HepG2 (cell line): ENCODE data around the gene ADIPOR2. TPM values are rescaled to one million over a fixed set of nuclear protein-coding genes. Genes with fewer than 3 reads are reported as not detected.
A peak's percentile ranks its signal among the peaks of the same experiment; 100 is the strongest.

Experiments
- DMTF1 ChIP-seq: sonication (generic); formaldehyde crosslinking; IDR thresholded peaks from 2 replicates; pipeline ENCODE4 v1.4.0; 2020; ENCODE audit warnings: mild to moderate bottlenecking, missing genetic modification reagents
- E2F1 ChIP-seq: sonication (generic); formaldehyde crosslinking; IDR thresholded peaks from 2 replicates; pipeline ENCODE4 v1.5.0; 2020; ENCODE audit warnings: missing genetic modification reagents
- NBN ChIP-seq: fragments of 450-650 bp; conservative IDR thresholded peaks from 2 replicates; pipeline ENCODE4 v1.6.1; 2017
- NR2F1 ChIP-seq, 2 experiments: fragments of 450-650 bp in 1 of 2; formaldehyde crosslinking in 1 of 2; IDR thresholded peaks; 2 replicates each; pipeline versions ENCODE4 v1.5.0 to v1.6.1; 2016 to 2020; ENCODE audit warnings: mild to moderate bottlenecking in 1 of 2, missing compliant biosample characterization in 1 of 2, missing genetic modification reagents in 1 of 2, moderate library complexity in 1 of 2
- POGZ ChIP-seq: sonication (generic); formaldehyde crosslinking; IDR thresholded peaks from 2 replicates; pipeline ENCODE4 v1.4.0; 2020; ENCODE audit warnings: mild to moderate bottlenecking, missing genetic modification reagents
- RERE ChIP-seq: IDR thresholded peaks from 2 replicates; pipeline ENCODE4 v1.6.1; 2016; ENCODE audit warnings: low read depth, missing genetic modification reagents, missing compliant biosample characterization
- SOX6 ChIP-seq, 2 experiments: fragments of 450-650 bp in 1 of 2; sonication (generic) in 1 of 2; formaldehyde crosslinking in 1 of 2; IDR thresholded peaks; 2 replicates each; pipeline versions ENCODE4 v1.4.0 to v1.6.1; 2017 to 2020; ENCODE audit warnings: antibody characterized with exemption in 1 of 2, mild to moderate bottlenecking in 1 of 2, missing genetic modification reagents in 1 of 2
- TBP ChIP-seq: sonication (generic); formaldehyde crosslinking; IDR thresholded peaks from 2 replicates; pipeline ENCODE4 v1.5.0; 2020; ENCODE audit warnings: missing genetic modification reagents
- TGIF2 ChIP-seq: IDR thresholded peaks from 2 replicates; pipeline ENCODE4 v1.6.1; 2016; ENCODE audit warnings: control low read depth, missing compliant biosample characterization
- ZBTB14 ChIP-seq: sonication (generic); formaldehyde crosslinking; IDR thresholded peaks from 2 replicates; pipeline ENCODE4 v1.4.0; 2020; ENCODE audit warnings: missing genetic modification reagents
- ZNF138 ChIP-seq: sonication (generic); formaldehyde crosslinking; IDR thresholded peaks from 2 replicates; pipeline ENCODE4 v1.5.0; 2020; ENCODE audit warnings: mild to moderate bottlenecking, low read depth, missing genetic modification reagents
- ZNF180 ChIP-seq: sonication (generic); formaldehyde crosslinking; IDR thresholded peaks from 2 replicates; pipeline ENCODE4 v1.4.0; 2020; ENCODE audit warnings: low read depth, missing genetic modification reagents, borderline replicate concordance
- ZNF451 ChIP-seq: sonication (generic); formaldehyde crosslinking; IDR thresholded peaks from 2 replicates; pipeline ENCODE4 v1.5.0; 2020; ENCODE audit warnings: mild to moderate bottlenecking, missing genetic modification reagents
- ZNF572 ChIP-seq: sonication (generic); formaldehyde crosslinking; IDR thresholded peaks from 2 replicates; pipeline ENCODE4 v1.5.1; 2020; ENCODE audit warnings: mild to moderate bottlenecking, missing genetic modification reagents
- ZNF766 ChIP-seq: sonication (generic); formaldehyde crosslinking; IDR thresholded peaks from 2 replicates; pipeline ENCODE4 v1.5.0; 2020; ENCODE audit warnings: missing genetic modification reagents, borderline replicate concordance
- polyA plus RNA-seq, 8 experiments: library from polyadenylated mRNA; depleted of rRNA in 3 of 8; stranded (reverse) in 7 of 8; unstranded in 1 of 8; fragments of >200 nt; fragmentation: Illumina TruSeq in 4 of 8; extraction: Trizol in 4 of 8; gene quantifications; 2 replicates each; pipeline versions ENCODE4 v1.2.1 to v1.2.3, GENCODE V29; 2011 to 2016; ENCODE audit warnings: low read depth in 4 of 8, missing spikeins in 1 of 8, mixed read lengths in 1 of 8; ENCODE audit not compliant: insufficient read depth in 1 of 8
- total RNA-seq, 5 experiments: library from RNA; depleted of rRNA; stranded (reverse); fragments of >200 nt; fragmentation: Illumina TruSeq; extraction: Trizol; gene quantifications; 2 replicates each; pipeline ENCODE4 v1.2.3, GENCODE V29; 2016; ENCODE audit warnings: low read depth in 1 of 5
- TF ChIP-seq, protein P1 (sequence below): IDR thresholded peaks from 2 replicates; pipeline ENCODE4 v1.6.1; 2016; ENCODE audit warnings: low read depth, borderline replicate concordance
- TF ChIP-seq, protein P2 (sequence below): sonication (generic); formaldehyde crosslinking; IDR thresholded peaks from 2 replicates; pipeline ENCODE4 v1.4.0; 2020; ENCODE audit warnings: missing genetic modification reagents

The ADIPOR2 gene
- total and polyA plus RNA-seq, 2 of the 13 experiments (the other 11 are each of a cell fraction or from before 2014, with no cell fraction given) = 35.2 to 52.2 TPM

GRCh38 chr12:1690578-1691122 lies at the start of gene ADIPOR2 (continued):
- TF ChIP-seq TBP (CRISPR knock-in tag) (peak; percentile 77; the same call in 1 of the 2 replicates), SOX6 (IDR thresholded peaks at IDR 0.05) (no peak), SOX6 (CRISPR knock-in tag; IDR thresholded peaks at IDR 0.05) (peak; percentile 54; the same call in 1 of the 2 replicates), ZNF572 (CRISPR knock-in tag) (no peak), NBN (no peak), RERE (CRISPR knock-in tag) (no peak), DMTF1 (CRISPR knock-in tag) (no peak), ZBTB14 (CRISPR knock-in tag) (no peak), ZNF180 (CRISPR knock-in tag) (no peak), ZNF766 (CRISPR knock-in tag) (peak; percentile 35; the same call in 1 of the 2 replicates), POGZ (peak; percentile 84), ZNF451 (CRISPR knock-in tag) (no peak; the same call in 1 of the 2 replicates), NR2F1 (CRISPR knock-in tag; IDR thresholded peaks at IDR 0.05) (no peak), TGIF2 (CRISPR knock-in tag) (no peak; the same call in 1 of the 2 replicates), E2F1 (CRISPR knock-in tag) (peak; percentile 29; the same call in 1 of the 2 replicates), ZNF138 (peak; percentile 28; the same call in 1 of the 2 replicates)
- TF ChIP-seq, protein P1, sequence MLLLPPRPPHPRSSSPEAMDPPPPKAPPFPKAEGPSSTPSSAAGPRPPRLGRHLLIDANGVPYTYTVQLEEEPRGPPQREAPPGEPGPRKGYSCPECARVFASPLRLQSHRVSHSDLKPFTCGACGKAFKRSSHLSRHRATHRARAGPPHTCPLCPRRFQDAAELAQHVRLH (CRISPR knock-in tag) = peak; percentile 88; the same call in 1 of the 2 replicates
- TF ChIP-seq, protein P2, sequence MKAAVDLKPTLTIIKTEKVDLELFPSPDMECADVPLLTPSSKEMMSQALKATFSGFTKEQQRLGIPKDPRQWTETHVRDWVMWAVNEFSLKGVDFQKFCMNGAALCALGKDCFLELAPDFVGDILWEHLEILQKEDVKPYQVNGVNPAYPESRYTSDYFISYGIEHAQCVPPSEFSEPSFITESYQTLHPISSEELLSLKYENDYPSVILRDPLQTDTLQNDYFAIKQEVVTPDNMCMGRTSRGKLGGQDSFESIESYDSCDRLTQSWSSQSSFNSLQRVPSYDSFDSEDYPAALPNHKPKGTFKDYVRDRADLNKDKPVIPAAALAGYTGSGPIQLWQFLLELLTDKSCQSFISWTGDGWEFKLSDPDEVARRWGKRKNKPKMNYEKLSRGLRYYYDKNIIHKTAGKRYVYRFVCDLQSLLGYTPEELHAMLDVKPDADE = no peak
